Neural progenitor cell (in vitro differentiated cells): ENCODE measurements around the gene ZFAND3. TPM values are rescaled to one million over a fixed set of nuclear protein-coding genes. Genes with fewer than 3 reads are reported as not detected.

Experiments used
- DNase-seq: peaks from one replicate; pipeline ENCODE4 v3.0.0-alpha.2; 2016; ENCODE audit warnings: low spot score
- H2AFZ ChIP-seq: fragments of 200-600 bp; sonication (generic); replicated peaks from 2 replicates; pipeline ENCODE4 v1.6.1; 2016; ENCODE audit warnings: antibody characterized with exemption
- H3F3A ChIP-seq: fragments of 200-600 bp; sonication (generic); 2 replicates; pipeline ENCODE4 v1.6.1; 2016; ENCODE audit warnings: antibody characterized with exemption, low read depth
- H3K27ac ChIP-seq: fragments of 200-600 bp; sonication (generic); 2 replicates; pipeline ENCODE4 v1.5.1; 2016; ENCODE audit warnings: mild to moderate bottlenecking
- H3K27me3 ChIP-seq: fragments of 200-600 bp; sonication (generic); 2 replicates; pipeline ENCODE4 v1.6.1; 2016; ENCODE audit warnings: mild to moderate bottlenecking, moderate library complexity
- H3K36me3 ChIP-seq: fragments of 200-600 bp; sonication (generic); 2 replicates; pipeline ENCODE4 v1.5.1; 2016
- H3K4me1 ChIP-seq: fragments of 200-600 bp; sonication (generic); 2 replicates; pipeline ENCODE4 v1.6.1; 2016; ENCODE audit warnings: mixed run types
- H3K4me2 ChIP-seq: fragments of 200-600 bp; sonication (generic); 2 replicates; pipeline ENCODE4 v1.6.1; 2016
- H3K4me3 ChIP-seq: fragments of 200-600 bp; sonication (generic); 2 replicates; pipeline ENCODE4 v1.5.1; 2016
- H3K79me2 ChIP-seq: fragments of 200-600 bp; sonication (generic); 2 replicates; pipeline ENCODE4 v1.6.1; 2016; ENCODE audit warnings: low read depth
- H3K9ac ChIP-seq: fragments of 200-600 bp; sonication (generic); 2 replicates; pipeline ENCODE4 v1.6.1; 2016
- H3K9me3 ChIP-seq: fragments of 200-600 bp; sonication (generic); 2 replicates; pipeline ENCODE4 v1.5.1; 2016; ENCODE audit warnings: low read depth
- H4K20me1 ChIP-seq: fragments of 200-600 bp; sonication (generic); 2 replicates; pipeline ENCODE4 v1.6.1; 2016; ENCODE audit warnings: low read depth
- H3K27ac Mint-ChIP-seq: 3 replicates; pipeline ENCODE4 v1.8.0; 2021; ENCODE audit warnings: mixed read lengths
- H3K27me3 Mint-ChIP-seq: 2 replicates; pipeline ENCODE4 v1.8.0; 2022; ENCODE audit warnings: low read depth, mild to moderate bottlenecking, inconsistent platforms, moderate library complexity, mixed read lengths; ENCODE audit not compliant: insufficient read depth
- H3K36me3 Mint-ChIP-seq: 3 replicates; pipeline ENCODE4 v1.8.0; 2021; ENCODE audit warnings: mixed read lengths
- H3K4me1 Mint-ChIP-seq: 3 replicates; pipeline ENCODE4 v1.8.0; 2021; ENCODE audit warnings: mixed read lengths
- H3K4me3 Mint-ChIP-seq: 3 replicates; pipeline ENCODE4 v1.8.0; 2021; ENCODE audit warnings: mild to moderate bottlenecking, moderate library complexity, mixed read lengths
- H3K9me3 Mint-ChIP-seq: 3 replicates; pipeline ENCODE4 v1.8.0; 2020; ENCODE audit warnings: mixed read lengths
- EZH2 ChIP-seq: fragments of 200-600 bp; sonication (generic); IDR thresholded peaks from 2 replicates; pipeline ENCODE4 v1.6.1; 2017; ENCODE audit warnings: antibody characterized with exemption, mild to moderate bottlenecking, moderate library complexity
- EZH2phosphoT487 ChIP-seq: fragments of 200-600 bp; sonication (generic); IDR thresholded peaks from 2 replicates; pipeline ENCODE4 v1.6.1; 2017; ENCODE audit warnings: antibody characterized with exemption
- total RNA-seq: library from RNA; depleted of rRNA; stranded (reverse); fragments of >200 nt; gene quantifications from 2 replicates; pipeline ENCODE4 v1.2.3, GENCODE V29; 2015; ENCODE audit warnings: low replicate concordance
- TF ChIP-seq, protein P1 (sequence below): fragments of 200-600 bp; sonication (generic); IDR thresholded peaks from 2 replicates; pipeline ENCODE4 v1.5.1; 2017; ENCODE audit warnings: antibody characterized with exemption, mild to moderate bottlenecking

The ZFAND3 gene
- total RNA-seq, 1 donor from 2014 or later, result 24.3 TPM

GRCh38 chr6:38175786-38176185 lies 356.3 kb downstream of the ZFAND3 start:
- no peak for DNase-seq
- Mint-ChIP-seq H3K4me1 (peaks cover 61% of the 10 kb centered on the region), H3K27me3 (peaks cover 8% of the 10 kb centered on the region), H3K9me3 (no peaks in the 10 kb centered on the region), H3K27ac (no peak overlapping the region), H3K4me3 (no peak overlapping the region), H3K36me3 (peaks cover 8% of the 10 kb centered on the region)
- H4K20me1 ChIP-seq, result peaks cover 17% of the 10 kb centered on the region
- no peaks in the 10 kb centered on the region for H3K79me2 ChIP-seq
- peaks cover 11% of the 10 kb centered on the region for H3F3A ChIP-seq
- no peaks in the 10 kb centered on the region for H3K9me3 ChIP-seq
- no peaks in the 10 kb centered on the region for H3K27me3 ChIP-seq
- H3K4me3 ChIP-seq, result no peak overlapping the region
- H3K4me2 ChIP-seq, result no peak overlapping the region
- no peak overlapping the region for H2AFZ ChIP-seq
- TF ChIP-seq, protein P1, sequence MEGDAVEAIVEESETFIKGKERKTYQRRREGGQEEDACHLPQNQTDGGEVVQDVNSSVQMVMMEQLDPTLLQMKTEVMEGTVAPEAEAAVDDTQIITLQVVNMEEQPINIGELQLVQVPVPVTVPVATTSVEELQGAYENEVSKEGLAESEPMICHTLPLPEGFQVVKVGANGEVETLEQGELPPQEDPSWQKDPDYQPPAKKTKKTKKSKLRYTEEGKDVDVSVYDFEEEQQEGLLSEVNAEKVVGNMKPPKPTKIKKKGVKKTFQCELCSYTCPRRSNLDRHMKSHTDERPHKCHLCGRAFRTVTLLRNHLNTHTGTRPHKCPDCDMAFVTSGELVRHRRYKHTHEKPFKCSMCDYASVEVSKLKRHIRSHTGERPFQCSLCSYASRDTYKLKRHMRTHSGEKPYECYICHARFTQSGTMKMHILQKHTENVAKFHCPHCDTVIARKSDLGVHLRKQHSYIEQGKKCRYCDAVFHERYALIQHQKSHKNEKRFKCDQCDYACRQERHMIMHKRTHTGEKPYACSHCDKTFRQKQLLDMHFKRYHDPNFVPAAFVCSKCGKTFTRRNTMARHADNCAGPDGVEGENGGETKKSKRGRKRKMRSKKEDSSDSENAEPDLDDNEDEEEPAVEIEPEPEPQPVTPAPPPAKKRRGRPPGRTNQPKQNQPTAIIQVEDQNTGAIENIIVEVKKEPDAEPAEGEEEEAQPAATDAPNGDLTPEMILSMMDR, result no peak
- no peak for TF ChIP-seq EZH2
- H3K36me3 ChIP-seq, result no peaks in the 10 kb centered on the region
- H3K27ac ChIP-seq, result no peak overlapping the region
- H3K9ac ChIP-seq, result no peak overlapping the region
- peaks cover 20% of the 10 kb centered on the region for H3K4me1 ChIP-seq

DNA sequence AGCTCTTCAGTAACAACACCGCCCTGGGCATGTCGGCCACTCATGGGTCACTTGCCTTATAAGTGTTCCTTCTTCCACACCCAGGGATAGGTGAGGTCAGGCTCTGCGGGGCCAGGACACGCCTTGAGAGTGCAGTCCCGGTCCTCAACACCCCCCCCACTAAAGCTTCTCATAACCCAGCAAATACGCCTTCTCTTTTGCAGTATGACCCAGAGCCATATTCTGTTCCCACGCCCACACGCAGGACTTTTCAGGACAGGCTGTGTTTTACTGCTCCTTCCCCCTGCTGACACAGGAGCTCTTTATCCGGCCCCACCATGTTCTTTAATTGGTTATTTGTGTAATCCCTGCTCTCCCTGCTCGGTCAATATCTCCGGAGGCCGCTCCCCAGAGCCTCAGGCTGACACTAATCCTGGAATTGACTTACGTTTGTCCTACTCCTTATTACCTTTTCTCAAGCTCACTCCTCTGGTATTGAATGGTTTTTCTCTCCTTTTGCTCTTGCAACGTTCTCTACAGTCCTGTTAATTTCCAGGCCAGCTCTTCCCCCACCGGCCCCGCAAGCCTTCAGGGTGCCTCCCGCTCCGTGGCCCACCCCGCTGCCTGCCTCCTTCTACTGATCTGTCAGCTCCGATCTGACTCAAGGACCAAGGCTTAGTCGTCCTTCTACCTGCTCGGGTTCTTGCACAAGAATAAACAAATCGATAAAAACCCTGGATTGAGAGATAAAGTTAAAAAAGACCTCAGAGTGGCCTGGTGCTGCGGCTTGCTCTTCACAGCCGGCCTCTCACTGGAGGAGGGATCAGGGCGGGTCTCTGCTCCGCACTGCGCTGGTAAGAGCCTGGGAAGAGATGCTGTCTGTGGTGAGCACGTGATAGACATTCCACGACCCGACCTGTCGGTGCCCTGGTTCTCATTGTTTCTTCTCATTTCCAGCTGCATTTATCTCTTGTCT lies 357.5 kb downstream of the ZFAND3 start:
- no peaks in the 10 kb centered on the region for H3K9me3 ChIP-seq
- H3K27me3 ChIP-seq, result no peaks in the 10 kb centered on the region
- peaks cover 17% of the 10 kb centered on the region for H4K20me1 ChIP-seq
- peak overlapping the region; percentile 28 for H3K4me3 Mint-ChIP-seq
- no peaks in the 10 kb centered on the region for H3K9me3 Mint-ChIP-seq
- peak overlapping the region; percentile 57 for H3K4me2 ChIP-seq
- H3F3A ChIP-seq, result peaks cover 11% of the 10 kb centered on the region
- H3K79me2 ChIP-seq, result no peaks in the 10 kb centered on the region
- peaks cover 57% of the 10 kb centered on the region for H3K4me1 Mint-ChIP-seq
- TF ChIP-seq, protein P1, result no peak
- TF ChIP-seq EZH2, result no peak
- DNase-seq, result peak; percentile 56
- H2AFZ ChIP-seq, result no peak overlapping the region
- H3K9ac ChIP-seq, result no peak overlapping the region
- peaks cover 8% of the 10 kb centered on the region for H3K27me3 Mint-ChIP-seq
- H3K27ac ChIP-seq, result no peak overlapping the region
- H3K27ac Mint-ChIP-seq, result peak overlapping the region; percentile 50
- H3K36me3 Mint-ChIP-seq, result peaks cover 8% of the 10 kb centered on the region
- H3K4me3 ChIP-seq, result no peak overlapping the region
- peaks cover 16% of the 10 kb centered on the region for H3K4me1 ChIP-seq
- H3K36me3 ChIP-seq, result no peaks in the 10 kb centered on the region

DNA sequence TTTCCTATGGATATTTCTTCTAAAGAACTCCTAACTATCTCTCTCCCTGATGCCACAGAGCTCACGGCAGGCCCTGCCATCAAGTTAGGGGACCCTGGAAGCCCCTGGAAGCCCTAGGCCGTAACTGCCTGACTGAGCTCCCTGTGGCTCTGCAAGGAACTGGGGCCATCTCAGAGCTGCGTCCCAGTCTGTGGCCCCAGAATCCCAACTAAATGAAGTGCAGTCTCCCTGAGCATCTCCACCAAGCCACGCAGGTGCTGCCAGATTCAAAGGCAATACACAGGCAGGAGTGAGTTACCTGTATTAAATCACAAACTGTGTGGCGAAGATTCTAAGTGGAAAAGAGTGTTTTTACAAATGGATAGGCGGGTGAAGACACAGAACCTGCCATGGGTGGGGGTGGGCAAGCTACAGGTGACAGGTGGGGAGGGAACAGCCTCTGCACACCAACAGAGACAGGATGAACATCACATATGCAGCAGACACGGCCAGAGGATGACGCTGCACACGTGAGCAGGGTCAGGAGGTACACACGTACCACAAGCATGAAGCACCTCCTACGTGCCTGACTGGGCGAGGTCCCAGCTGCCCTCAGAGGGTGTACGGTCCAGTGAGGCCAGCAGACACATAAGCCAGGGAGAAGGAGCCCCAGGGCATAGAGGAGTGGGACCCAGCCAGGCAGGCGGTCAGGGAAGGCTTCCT lies 358.5 kb downstream of the ZFAND3 start:
- H4K20me1 ChIP-seq, result peaks cover 15% of the 10 kb centered on the region
- peaks cover 8% of the 10 kb centered on the region for H3K27me3 Mint-ChIP-seq
- no peak overlapping the region for H2AFZ ChIP-seq
- H3K4me2 ChIP-seq, result no peak overlapping the region
- peaks cover 11% of the 10 kb centered on the region for H3F3A ChIP-seq
- TF ChIP-seq EZH2 (no peak), EZH2phosphoT487 (no peak)
- TF ChIP-seq, protein P1, result no peak
- no peak overlapping the region for H3K27ac Mint-ChIP-seq
- no peak for DNase-seq
- H3K4me3 ChIP-seq, result no peak overlapping the region
- no peaks in the 10 kb centered on the region for H3K79me2 ChIP-seq
- no peaks in the 10 kb centered on the region for H3K9me3 Mint-ChIP-seq
- no peak overlapping the region for H3K27ac ChIP-seq
- no peaks in the 10 kb centered on the region for H3K9me3 ChIP-seq
- H3K36me3 Mint-ChIP-seq, result peaks cover 8% of the 10 kb centered on the region
- no peaks in the 10 kb centered on the region for H3K36me3 ChIP-seq
- H3K9ac ChIP-seq, result no peak overlapping the region
- no peak overlapping the region for H3K4me3 Mint-ChIP-seq
- H3K4me1 Mint-ChIP-seq, result peaks cover 50% of the 10 kb centered on the region
- peaks cover 16% of the 10 kb centered on the region for H3K4me1 ChIP-seq
- H3K27me3 ChIP-seq, result no peaks in the 10 kb centered on the region
